HG02840 (cell line): ENCODE results near the gene MCMBP.
A peak's percentile ranks its signal among the peaks of the same experiment; 100 is the strongest.
"Not testable (repeated sequence)": the region's sequence is repeated elsewhere in the genome, so short reads cannot be mapped to it uniquely, and the experiment has no call there.

Experiments used
- ATAC-seq: cut with Tn5 transposase; IDR thresholded peaks from one replicate; pipeline ENCODE4 v1.9.1; 2021; ENCODE audit warnings: mild to moderate bottlenecking, moderate library complexity, moderate number of reproducible peaks; ENCODE audit not compliant: unreplicated experiment, low FRiP score

The MCMBP gene

DNA sequence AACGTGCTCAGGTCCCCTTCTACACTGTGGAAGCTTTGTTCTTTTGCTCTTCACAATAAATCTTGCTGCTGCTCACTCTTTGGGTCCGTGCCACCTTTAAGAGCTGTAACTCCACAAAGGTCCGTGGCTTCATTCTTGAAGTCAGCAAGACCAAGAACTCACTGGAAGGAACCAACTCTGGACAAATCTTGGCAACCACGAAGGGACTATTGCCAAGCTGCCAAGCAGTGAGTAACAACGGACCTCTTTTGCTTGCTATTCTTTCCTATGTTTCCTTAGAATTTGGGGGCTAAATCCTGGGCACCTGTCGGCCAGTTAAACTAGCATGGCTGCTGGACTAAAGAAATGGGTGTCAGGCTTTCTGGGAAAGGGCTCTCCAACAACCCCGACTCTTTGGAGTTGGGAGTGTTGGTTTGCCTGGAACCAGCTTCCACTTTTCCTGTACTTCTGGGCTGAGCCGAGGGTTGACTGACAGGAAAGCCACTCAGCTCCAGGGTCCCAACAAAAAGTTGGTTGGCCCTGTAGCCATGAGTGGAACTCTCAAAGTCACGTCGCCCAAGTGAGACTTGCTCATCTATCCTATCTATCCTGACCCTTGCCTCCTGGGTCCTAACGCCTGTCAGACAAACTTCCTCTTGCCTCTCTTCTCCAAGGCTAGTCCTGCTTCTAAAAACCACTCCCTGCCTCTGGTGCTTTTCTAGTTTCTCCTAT is 11.4 kb upstream of the MCMBP start:
- not testable (repeated sequence) for ATAC-seq

DNA sequence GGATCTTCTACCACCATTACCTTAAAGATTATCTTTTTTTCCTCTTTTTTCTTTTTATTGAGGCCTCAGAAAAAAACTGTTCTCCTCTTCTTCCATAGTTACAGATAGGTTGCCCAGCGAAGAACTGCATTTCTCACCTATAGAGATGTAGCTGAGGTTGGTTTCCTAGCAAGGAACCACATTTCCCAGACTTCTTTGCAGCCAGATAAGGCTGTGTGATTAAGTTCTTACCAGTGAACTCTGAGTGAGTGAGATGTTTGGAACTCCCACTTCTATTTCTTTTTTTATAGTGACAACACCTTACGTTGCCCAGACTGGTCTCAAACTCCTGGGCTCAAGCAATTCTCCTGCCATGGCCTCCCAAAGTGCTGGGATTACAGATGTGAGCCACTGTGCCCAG is 5.9 kb upstream of the MCMBP start:
- ATAC-seq, result no peak

DNA sequence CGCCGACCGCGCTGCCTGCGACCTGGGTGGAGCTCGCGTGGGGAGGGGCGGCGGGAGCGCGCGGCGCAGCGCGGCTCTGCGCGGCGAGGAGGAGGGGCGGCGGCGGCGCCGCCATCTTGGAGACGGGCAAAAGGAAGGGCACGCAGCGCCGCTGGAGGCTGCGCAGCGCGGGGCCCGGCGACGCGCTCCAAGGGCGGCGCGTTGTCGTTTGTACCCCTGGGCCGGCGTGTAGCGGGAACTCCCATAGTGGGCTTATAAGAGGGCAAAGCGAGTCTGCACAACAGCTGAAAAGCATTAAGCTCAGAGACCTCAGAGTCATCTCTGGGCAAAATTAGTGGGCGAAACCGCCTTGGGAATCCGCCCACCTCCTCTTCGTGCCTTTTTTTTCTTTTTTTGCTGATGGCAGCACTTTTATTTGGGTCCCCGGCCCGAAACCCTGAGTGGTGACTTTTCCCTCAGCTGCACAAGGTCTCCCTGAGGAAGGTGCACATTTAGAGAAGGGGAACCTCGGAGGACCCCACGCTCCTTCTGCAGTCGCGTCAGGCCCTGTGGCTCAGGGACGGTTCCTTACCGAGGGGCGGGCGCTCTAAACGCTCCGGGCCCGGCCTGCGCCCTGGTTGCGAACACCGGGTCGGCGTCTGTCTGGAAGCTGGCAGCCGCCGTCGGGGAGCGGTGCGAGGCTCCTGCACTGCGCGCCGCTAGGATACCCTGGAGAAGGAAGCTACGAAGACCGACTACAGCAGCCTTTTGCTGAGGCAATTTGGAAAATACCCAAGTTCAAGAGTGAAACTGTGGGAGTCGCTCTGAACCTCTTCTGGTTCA is 428 bp upstream of the MCMBP start:
- ATAC-seq, result peak; percentile 81

DNA sequence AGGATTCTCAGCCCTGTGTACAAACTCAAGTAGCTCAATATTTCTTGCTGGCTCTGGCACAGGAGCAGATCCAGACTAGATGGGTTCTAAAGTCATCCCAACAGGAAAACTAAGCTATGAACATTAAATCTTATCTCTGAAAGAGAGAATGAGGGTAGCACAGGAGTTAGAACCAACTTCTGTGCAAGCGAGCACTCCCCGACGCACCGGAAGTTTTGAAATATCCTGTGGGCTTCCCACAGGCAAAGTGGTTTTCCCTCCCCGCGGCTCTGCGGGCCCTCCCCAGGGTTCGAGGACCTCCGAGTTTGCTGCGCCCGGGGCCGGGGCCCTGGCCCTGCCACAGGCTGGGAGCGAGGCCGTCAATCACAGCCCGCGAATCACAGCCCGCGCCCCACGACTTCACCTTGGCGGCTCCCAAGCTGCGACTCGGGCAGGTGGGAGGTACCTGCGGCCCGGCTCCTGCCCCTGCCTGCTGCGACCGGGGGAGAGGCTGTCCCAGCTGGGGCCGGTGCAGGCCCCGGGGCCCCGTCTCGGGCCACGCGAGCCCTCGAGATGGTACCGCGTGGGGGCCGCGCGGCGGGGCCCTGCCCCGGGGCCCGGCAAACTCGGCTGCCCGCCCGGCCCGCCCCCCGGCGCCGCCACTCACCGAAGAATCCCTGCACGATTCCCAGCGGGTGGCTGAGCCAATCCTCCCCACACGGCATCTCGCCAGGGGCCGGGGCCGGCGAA is 598 bp downstream of the MCMBP start:
- peak; percentile 39 for ATAC-seq

DNA sequence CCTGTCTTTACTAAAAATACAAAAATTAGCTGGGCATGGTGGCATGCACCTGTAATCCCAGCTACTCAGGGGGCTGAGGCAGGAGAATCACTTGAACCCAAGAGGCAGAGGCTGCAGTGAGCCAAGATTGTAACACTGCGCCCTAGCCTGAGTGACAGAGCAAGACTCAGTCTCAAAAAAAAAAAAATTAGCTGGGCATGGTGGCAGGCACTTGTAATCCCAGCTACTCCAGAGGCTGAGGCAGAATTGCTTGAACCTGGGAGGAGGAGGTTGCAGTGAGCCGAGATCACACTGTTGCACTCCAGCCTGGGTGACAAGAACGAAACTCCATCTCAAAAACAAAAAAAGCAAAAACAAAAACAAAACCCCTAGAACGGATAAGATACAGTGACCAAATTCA is 3.2 kb downstream of the MCMBP start:
- not testable (repeated sequence) for ATAC-seq

DNA sequence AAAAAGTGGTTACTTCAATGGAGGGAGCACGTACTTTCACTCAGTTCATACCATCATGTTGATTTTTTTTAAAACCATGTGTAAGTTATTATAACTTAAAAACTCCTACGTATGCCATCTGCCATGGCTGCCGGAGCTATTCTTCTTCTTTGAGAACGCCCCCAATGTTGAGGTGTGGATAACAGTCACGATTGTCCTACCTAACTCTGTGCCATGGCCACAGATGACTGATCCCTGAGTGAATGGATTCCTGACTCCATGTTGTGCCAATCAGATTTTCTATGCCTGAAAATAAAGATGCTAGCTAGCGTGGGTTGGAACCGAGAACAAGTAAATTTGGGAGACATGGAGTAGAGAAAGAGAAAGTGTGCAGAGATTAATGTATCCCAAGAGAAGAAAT is 5.3 kb downstream of the MCMBP start:
- ATAC-seq, result no peak

DNA sequence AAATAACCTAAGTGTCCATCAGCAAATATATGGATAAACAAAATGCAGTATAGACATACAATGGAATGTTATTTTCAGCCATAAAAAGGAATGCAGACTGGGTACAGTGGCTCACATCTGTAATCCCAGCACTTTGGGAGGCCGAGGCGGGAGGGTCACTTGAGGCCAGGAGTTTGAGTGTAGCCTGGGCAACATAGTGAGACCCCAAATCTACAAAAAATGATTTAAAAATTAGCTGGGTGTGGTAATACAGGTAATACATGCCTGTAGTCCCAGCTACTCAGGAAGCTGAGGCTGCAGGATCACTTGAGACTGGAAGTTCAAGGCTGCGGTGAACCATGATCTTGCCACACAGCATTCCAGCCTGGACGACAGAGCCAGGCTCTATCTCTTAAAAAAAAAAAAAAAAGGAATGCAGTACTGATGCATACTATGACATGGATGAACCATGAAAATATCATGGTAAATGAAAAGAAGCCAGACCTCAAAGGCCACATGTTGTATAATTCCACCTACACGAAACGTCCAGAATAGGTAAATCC is 6.9 kb downstream of the MCMBP start:
- no peak for ATAC-seq

DNA sequence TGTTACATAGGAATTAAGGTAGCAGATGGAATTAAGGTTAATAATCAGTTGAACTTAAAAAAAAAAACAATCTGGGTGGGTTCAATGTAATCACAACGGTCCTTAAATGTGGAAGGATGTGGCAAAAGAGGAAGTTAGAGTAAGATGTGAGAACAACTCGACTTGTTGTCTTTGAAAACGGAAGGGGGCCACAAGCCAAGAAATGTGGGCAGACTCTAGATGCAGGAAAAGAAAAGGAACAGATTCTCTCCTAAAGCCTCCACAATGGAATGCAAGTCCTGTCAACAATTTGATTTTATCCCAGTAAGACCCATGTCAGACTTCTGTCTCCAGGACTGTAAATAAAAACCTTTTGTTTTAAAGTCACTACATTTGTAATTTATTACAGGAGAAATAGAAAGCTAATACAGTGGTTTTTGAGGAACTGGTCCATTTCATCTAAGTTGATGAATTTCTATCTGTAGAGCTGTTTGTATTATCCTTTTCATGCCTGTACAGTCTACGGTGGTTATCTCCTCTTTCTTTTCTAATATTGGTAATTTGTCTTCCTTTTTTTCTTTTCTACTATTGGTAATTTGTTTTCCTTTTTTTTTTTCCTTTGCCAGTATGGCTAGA is 8.6 kb downstream of the MCMBP start:
- no peak for ATAC-seq

DNA sequence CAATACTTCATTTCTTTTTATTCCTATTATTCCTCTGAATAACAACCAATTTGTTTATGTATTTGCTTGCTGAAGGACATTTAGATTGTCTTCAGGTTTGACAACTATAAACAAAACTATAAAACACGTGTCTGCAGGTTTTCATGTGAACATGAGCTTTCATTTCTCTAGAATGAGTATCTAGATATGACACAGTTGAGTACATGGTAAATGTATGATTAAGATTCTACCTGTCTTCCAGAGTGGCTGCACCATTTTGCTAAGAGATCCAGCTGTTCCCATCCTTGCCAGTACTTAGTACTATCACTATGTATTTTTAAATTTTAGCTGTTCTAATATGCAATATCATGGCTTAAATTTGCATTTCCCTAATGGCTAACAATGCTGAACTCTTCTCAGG is 10.1 kb downstream of the MCMBP start:
- no peak for ATAC-seq

DNA sequence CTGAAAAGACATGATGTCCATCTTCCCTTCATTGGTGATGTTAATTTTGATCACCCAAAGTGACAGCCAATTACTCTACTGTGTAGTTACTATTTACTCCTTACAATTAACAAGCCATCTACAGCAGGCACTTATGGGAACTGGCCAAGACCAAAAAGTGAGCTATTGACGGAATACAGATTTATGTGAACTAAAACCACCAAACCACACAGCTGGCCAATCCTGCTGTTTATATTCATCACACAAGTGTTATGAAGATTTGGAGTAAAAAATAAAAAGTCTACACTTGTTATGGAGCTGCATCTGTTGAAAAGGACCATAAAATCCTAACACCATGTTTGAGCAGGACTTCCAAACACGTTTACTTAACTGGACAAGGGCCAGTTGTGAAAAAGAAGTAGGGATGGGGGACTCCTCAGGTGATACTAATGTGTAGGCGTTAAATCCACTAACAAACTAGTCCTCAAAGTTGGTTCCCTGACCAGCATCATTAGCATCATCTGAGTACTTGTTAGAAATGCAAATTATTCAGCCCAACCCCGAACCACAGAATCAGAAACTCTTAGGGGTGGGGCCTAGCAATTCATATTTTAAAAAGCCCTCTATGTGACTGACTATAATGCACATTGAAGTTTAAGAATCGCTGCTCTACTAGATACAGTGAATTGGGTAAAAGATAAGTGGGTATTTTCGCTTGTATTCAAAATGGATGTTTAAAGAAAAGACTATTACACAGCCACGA is 11.6 kb downstream of the MCMBP start:
- no peak for ATAC-seq

DNA sequence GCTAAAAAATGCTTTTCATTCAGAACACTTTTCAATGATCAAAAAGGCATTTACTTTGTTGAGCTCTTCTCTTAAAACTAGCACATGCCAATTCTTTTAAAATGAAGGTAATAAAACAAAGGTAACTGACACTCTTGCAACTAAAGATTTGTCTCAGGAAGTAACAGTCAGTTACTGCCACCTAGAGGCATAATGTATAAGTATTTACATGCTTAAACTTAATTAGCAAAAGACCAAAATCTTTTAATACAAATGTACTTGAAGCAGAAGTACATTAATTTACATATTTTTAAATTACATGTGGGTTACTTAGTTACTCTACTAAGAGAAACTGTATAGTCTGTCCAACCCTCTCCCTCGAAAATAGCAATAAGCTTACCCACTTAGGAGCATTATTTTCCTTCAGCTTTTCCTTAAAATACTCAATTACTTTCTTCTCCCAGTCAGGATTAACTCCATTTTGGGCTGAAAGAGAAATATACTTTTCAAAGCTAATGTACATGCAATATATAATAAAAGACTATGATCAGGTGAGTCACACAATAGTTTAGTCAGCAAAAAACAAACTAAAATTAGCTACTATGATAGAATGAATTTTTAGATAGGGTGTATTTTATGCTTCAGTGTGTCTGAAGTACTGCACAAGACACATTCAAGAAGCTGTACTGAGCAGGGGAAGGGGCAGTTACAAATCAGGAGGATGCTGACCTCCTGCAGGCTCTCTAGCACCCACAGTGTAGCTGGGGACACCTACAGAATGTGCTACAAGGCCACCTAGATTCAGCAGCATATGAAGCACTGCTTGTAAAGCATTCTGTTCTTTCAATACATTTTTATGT is 13.0 kb downstream of the MCMBP start:
- ATAC-seq, result no peak

DNA sequence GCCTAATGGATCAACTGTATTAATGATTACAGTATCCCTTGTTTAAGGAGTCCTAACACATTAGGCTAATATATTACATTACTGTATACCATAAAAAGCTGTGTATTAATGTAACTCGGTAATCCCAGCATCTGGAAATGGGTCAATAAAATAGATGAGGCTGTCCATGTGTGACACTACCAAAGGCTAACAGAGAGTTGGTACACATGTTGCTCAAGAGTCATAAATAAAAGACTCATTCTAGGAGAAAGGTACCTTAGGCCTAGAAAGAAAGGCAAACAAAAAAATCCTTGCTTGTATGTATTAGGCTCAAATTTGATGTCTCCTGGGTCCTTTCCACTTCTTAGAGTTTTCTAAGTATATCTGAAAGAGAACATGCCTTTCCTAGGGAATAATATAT is 14.6 kb downstream of the MCMBP start:
- ATAC-seq, result no peak

DNA sequence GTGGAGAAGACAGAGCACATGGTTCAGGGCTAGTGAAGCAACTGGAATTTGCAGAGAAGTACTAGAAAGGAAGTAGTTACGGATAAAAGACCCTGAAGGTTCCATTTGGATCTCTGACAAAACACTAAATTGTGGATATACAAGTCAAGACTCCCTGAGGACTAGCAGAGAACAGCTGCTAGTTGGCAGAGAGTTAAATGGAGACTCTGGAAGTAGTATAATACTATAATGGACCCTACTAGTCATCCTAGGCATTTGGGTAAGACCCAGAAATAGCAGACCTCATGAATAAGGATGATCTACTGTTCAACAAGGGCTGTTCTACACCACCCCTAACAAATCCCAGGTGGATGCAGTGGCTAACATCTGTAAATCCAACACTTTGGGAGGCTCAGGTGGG is 19.1 kb downstream of the MCMBP start:
- no peak for ATAC-seq

DNA sequence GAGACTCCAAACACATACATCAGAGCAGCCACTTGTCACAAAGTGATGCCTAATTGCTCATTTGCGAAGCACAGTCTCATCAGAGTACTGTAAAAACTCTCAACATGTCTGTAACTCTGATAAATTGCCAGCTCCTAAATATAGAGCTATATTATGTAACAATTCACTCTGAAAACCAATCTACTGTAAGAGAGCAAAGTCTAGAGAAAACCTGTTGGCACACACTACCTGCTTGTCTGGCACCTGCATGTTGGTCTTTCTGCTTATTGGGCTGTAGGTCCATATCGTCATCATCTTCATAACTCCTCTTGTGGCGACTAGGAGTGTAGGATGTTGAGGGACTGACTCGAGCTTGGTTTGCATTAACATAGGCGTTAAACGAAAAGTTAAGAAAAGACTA is 19.8 kb downstream of the MCMBP start:
- no peak for ATAC-seq

DNA sequence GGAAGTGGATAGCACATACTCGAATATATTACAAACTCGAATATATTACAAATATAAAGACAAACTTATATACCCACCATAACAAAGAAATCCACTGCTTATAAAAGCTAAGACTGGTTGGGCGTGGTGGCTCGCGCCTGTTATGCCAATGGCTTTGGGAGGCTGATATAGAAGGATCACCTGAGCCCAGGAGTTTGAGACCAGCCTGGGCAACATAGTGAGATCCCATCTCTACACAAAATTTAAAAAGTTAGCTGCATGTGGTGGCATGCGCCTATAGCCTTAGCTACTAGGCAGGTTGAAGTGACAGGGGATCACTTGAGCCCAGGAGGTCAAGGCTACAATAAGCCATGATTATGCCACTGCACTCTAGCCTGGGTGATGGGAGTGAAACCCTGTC is 20.4 kb downstream of the MCMBP start:
- no peak for ATAC-seq

DNA sequence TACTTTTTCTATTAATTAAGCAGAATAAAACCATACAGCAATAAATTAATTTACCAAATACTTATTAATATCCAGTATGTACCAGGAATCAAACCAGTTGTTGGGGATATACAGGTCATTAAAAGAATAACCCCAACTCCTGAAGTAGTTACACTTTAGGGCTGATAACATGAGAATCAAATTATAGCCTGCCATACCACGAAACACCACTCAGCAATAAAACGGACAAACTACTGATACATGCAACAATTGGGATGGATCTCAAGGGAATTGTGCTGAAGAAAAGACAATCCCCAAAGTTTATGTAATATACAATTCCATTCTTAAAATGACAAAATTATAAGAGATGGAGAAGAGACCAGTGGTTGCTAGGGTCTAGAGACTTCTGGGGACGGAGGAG is 22.7 kb downstream of the MCMBP start:
- no peak for ATAC-seq

DNA sequence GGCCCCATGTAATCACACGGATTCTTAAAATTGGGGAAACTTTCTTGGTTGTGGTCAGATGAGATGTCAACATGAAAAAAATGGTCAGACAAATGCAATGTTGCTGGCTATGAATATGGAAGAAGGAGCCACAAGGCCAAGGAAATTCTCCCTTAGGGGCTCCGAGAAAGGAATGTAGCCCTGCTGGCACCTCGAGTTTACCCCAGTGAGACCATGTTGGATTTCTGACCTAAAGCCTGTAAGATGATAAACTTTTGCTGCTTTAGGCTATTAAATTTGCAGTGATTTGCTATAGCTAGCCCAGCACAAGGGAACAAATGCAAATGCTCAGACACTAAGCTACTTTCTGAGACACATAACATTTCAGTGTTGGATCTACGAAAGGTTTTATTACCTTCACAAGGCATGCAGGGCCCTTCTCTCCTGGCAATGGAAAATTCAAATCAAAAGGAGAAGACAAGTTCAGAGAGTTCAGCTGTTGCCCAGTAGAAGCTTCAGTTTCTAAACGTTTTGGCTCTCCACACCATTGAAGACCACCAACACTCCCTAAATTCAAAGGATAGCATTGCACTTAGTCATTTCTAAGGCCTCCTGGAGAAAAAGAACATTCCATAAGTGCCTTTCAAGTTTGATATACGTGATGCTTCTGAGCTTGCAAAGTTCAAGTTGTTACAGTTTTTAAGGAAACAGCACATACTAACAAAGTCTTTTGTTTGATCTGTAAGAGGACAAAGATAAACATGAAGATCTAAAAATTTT is 23.4 kb downstream of the MCMBP start:
- no peak for ATAC-seq

DNA sequence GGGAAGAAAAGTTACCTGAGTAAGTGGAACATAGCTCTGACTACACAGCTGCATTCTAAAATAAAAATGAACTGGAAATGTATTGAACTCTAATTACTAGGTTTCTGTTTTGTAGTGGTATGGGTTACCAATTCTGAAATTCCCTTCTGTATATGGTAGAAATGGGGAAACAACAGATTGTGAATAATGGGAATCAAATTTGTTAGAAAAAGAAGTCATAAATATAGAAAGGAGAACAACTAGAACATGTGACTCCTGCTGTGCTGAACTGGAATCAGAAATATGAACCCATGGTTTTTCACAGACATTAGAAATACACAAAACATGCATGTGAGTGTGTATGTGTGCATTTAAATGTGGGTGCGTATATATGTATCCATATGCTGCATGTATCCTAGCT is 27.0 kb downstream of the MCMBP start:
- ATAC-seq, result no peak
